AG04449 (cell line): ENCODE data around the gene MYO1F.
"Not testable (repeated sequence)": the region's sequence is repeated elsewhere in the genome, so short reads cannot be mapped to it uniquely, and the experiment has no call there.

ENCODE experiments used
- CTCF ChIA-PET: fragments of 350-600 bp; formaldehyde crosslinking; extraction: SDS; loops from one replicate; lab custom pipeline; 2021; ENCODE audit warnings: antibody characterized with exemption; lab: Yijun Ruan, JAX
- POLR2A ChIA-PET: fragments of 400-600, 350-600 bp; formaldehyde crosslinking; extraction: SDS; loops from one replicate; lab custom pipeline; 2020; ENCODE audit warnings: antibody characterized with exemption, inconsistent platforms; lab: Yijun Ruan, JAX
- DNase-seq: peaks from one replicate; pipeline ENCODE4 v3.0.0-alpha.2; 2010; ENCODE audit warnings: low read depth, low spot score
- H3K4me3 ChIP-seq: 2 replicates; pipeline ENCODE4 v1.5.1; 2011; ENCODE audit warnings: low read depth, mild to moderate bottlenecking, control low read depth, low read length
- CTCF ChIP-seq: IDR thresholded peaks from one replicate; pipeline ENCODE4 v1.5.1; 2011; ENCODE audit warnings: mild to moderate bottlenecking, moderate library complexity, low read length, control low read depth, inconsistent platforms; ENCODE audit not compliant: insufficient read depth; ENCODE audit errors: missing control alignments

MYO1F gene

GRCh38 chr19:8525401-8525684 is 51.9 kb downstream of the MYO1F start:
- ChIA-PET POLR2A (interaction anchor here (0.6 to 2.0 kb wide), 3 partner anchors 12 to 112 kb away, joined by 3 to 16 read pairs (median 5); partner anchors contain the start of genes MARCHF2 and ZNF414), CTCF (interaction anchor here (1.0 to 4.4 kb wide), 4 partner anchors 9 to 171 kb away, joined by 3 to 29 read pairs (median 6); partner anchors contain the start of gene MARCHF2)
- TF ChIP-seq CTCF, result peak; percentile 42
- DNase-seq, result no peak
- peak overlapping the region; percentile 52 for H3K4me3 ChIP-seq

GRCh38 chr19:8519388-8519787 is 57.9 kb downstream of the MYO1F start:
- CTCF ChIA-PET, result interaction anchor here (1.1 to 3.1 kb wide), 3 partner anchors 13 to 165 kb away, joined by 5 to 8 read pairs (median 5); no protein-coding TSS in a partner anchor
- POLR2A ChIA-PET, result no interaction called here
- TF ChIP-seq CTCF, result no peak
- no peak for DNase-seq
- H3K4me3 ChIP-seq, result no peak overlapping the region

GRCh38 chr19:8518536-8518935 is 58.7 kb downstream of the MYO1F start:
- TF ChIP-seq CTCF, result no peak
- POLR2A ChIA-PET, result interaction anchor here (0.7 kb wide), 1 partner anchor 165 kb away, joined by 3 read pairs; no protein-coding TSS in a partner anchor
- DNase-seq, result no peak
- CTCF ChIA-PET, result interaction anchor here (1.1 to 3.1 kb wide), 4 partner anchors 12 to 164 kb away, joined by 4 to 8 read pairs (median 5); no protein-coding TSS in a partner anchor
- no peak overlapping the region for H3K4me3 ChIP-seq

- no peak for TF ChIP-seq CTCF
Observed at GRCh38 chr19:8517551-8518442, 59.4 kb downstream of the MYO1F start.

GRCh38 chr19:8515317-8515716 is 61.9 kb downstream of the MYO1F start:
- no peak for TF ChIP-seq CTCF
- ChIA-PET CTCF (interaction anchor here (1.8 to 4.9 kb wide), 2 partner anchors 10 to 161 kb away, joined by 8 to 41 read pairs; no protein-coding TSS in a partner anchor), POLR2A (interaction anchor here (2.1 kb wide), 1 partner anchor 11 kb away, joined by 22 read pairs; no protein-coding TSS in a partner anchor)
- no peak for DNase-seq
- H3K4me3 ChIP-seq, result no peak overlapping the region

More at GRCh38 chr19:8517551-8518442, 59.4 kb downstream of the MYO1F start:
- H3K4me3 ChIP-seq, result no peak overlapping the region
- ChIA-PET CTCF (interaction anchor here (1.1 to 3.1 kb wide), 5 partner anchors 12 to 164 kb away, joined by 3 to 8 read pairs (median 5); no protein-coding TSS in a partner anchor), POLR2A (interaction anchor here (0.7 to 1.0 kb wide), 2 partner anchors 8 to 164 kb away, joined by 3 to 5 read pairs; no protein-coding TSS in a partner anchor)
- DNase-seq, result no peak

GRCh38 chr19:8514505-8515009 is 62.7 kb downstream of the MYO1F start:
- CTCF ChIA-PET, result interaction anchor here (1.2 to 4.9 kb wide), 5 partner anchors 9 to 160 kb away, joined by 4 to 41 read pairs (median 5); partner anchors contain the start of gene MARCHF2
- POLR2A ChIA-PET, result interaction anchor here (1.0 to 2.1 kb wide), 6 partner anchors 9 to 594 kb away, joined by 3 to 22 read pairs (median 6); partner anchors contain the start of gene ANGPTL4
- DNase-seq, result not testable (repeated sequence)
- H3K4me3 ChIP-seq, result peak overlapping the region; percentile 79
